GOT3 (cell line): ENCODE measurements around the gene PPP2R2C.

Experiments used
- DNase-seq: peaks from one replicate; lab custom pipeline; 2025; ENCODE audit warnings: mixed read lengths; lab: John Stamatoyannopoulos, UW

The PPP2R2C gene

GRCh38 chr4:6472387-6473263, at the start of gene PPP2R2C:
Gene PPP2R2C, minus strand, starts transcription at chr4:6472614. Its CDS starts 385 bp downstream, at chr4:6472229.
- DNase-seq: no peak

DNA sequence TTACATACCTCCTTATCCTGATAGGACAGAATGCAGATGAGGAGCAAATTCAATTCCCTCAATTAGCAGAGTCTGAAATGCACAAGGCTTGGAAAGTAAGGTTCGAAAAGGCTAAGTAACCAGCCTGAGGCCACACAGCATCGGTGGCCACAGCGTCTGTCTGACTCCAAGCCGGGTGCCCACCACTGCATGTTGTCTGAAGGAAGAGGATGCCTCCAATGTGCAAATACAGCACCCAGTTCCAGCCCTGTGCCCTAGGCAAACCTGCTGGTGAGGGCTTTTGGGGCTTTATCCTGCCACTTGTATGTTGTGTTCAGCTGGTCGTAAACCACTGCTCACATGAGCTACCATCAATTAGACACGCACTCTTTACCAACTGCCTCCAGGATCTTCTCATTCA, 48.6 kb upstream of the PPP2R2C start:
- no peak for DNase-seq

DNA sequence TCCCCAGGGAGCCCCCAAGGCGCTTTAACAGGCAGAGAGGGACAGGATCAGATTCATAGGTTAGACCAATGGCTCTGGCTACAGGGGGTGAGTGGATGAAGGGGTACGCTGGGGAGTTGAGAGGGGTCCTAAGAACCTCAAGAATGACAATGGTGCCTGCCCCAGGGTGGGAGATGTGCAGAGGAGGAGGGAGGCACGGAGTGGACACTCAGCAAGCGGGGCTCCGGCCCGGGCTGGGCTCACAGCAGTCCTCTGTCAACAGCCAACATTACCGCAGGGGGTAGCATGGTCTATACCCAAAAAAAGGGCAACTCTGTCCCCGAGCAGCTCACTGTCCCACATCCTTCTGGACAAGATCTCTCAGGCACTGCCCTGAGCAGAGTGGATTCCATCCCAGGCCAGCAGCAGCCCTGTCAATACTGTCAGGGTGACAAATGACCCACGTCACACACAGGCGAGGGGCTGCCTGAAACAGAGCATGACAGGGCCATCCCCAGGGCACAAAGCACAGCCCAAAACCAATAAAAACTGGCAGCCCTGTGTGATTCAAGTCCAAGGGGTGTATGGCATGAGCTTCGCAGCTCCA, 47.7 kb upstream of the PPP2R2C start:
- DNase-seq: no peak

DNA sequence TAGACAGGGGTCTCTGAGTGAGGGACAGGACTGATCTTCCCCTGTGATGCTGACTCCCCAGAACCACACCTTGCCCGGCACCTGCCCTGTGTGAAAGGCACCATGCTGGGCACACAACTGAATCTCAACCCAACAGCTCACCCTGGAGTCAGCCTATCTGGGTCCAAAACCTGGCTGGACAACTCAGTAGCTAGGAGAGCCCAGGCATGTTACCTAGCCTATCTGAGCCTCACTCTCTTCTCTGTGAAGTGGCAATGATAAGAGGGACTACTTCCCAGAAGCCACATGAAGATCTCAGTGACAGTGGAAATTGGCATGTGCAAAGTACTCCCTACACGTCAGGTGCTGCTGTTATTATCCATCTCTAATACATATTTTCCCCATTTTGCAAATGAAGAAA, 44.8 kb upstream of the PPP2R2C start:
- no peak for DNase-seq

DNA sequence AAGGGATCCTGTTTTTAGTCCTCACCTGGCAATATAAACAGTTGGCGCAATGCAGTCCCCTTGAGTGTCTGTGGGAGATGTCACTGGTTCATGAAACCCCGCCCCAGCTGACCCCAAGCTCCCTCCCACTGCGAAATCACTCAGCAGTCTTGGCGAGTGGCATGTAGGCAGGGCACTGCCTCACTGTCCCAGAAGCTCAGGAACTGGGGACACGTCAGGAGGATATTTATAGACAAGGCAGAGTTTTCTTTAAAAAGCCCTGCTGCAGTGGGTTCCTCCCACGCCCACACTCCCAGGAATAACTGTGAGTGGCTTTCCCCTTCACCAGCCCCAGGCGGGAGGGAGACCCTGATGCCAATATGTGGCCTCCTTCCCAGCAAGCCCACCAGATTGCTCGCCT, 44.3 kb upstream of the PPP2R2C start:
- DNase-seq: no peak

DNA sequence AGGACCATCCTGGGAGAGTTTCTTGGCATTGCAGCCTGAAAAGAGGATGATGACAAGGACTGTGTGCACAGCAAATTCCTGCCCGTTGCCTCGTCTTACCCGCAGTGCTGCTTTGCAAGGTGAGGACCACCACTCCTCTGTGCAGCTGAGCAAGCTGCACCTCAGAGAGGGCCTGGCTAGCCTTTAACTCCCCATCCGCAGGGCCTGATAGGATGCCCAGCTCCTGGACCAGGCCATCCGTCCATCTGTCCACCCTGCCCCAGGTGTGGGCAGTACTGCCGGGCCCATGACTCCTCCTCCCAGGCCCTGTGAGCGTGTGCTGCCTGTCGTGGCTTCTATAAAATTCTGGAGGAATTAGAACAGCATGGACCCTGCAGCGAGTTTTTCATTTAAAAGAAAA, 43.9 kb upstream of the PPP2R2C start:
- no peak for DNase-seq

DNA sequence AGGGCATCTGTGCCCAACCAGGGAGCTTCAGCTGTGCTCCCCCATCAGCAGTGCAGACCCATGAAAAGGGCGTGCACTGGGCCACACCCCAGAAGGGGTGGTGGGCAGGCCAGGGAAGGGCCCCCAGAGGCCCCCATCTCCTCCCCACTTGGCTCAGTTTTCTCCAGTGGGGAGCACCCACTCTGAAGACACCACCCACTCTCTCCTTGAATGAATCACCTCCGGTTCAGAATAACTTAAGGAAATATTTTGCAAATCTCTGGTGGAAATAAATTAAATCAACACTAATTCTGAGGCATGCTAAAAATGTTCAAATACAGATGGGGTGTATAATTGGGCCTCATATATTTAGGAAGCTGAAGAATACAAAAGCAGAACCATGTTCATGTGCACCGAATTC, 41.3 kb upstream of the PPP2R2C start:
- DNase-seq: no peak

- DNase-seq: no peak
Measured at GRCh38 chr4:6509587-6509986, 37.2 kb upstream of the PPP2R2C start.

DNA sequence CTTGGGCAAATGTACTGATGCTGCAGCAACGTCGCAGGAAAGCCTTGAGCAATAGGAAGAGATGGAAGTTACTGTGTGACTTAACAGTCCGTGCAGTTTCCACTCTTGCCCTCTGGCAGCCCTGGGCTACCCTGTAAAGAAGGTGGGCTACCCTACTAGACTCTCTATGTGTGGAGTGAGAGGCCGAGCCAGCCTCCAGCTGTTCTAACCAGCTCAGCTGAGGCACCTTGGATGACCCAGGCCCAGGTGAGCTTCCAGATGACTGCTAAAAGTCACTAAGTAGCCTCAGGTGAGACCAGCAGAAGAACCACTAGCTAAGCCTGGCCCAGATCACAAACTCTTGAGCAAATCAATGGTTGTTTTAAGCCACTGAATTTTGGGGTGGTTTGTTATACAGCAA, 34.9 kb upstream of the PPP2R2C start:
- DNase-seq: no peak

DNA sequence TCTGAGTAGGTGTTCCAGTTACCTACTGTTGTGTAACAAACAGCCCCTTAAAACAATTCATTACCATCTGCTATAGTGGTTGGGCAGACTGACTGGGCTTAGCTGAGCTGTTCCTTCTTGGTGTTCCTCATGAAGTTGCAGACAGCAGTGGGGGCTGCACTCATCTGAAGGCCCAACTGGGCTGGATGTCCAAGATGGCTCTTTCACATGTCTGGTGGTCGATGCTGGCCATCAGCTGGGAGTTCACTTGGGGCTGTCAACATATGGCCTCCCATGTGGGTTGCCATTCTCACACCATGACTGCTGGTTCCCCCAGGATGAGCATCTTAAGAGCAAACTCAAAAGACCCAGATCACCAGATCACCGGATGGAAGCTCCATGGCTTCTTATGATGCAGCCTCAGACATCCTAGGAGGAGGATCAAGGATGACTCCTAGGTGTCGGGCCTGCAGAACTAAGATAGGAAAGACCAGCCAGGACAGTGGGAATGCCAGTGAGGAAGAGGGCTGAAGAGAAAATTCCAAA, 34.3 kb upstream of the PPP2R2C start:
- DNase-seq: no peak

- DNase-seq: no peak
Measured at GRCh38 chr4:6504900-6505496, 32.6 kb upstream of the PPP2R2C start.

DNA sequence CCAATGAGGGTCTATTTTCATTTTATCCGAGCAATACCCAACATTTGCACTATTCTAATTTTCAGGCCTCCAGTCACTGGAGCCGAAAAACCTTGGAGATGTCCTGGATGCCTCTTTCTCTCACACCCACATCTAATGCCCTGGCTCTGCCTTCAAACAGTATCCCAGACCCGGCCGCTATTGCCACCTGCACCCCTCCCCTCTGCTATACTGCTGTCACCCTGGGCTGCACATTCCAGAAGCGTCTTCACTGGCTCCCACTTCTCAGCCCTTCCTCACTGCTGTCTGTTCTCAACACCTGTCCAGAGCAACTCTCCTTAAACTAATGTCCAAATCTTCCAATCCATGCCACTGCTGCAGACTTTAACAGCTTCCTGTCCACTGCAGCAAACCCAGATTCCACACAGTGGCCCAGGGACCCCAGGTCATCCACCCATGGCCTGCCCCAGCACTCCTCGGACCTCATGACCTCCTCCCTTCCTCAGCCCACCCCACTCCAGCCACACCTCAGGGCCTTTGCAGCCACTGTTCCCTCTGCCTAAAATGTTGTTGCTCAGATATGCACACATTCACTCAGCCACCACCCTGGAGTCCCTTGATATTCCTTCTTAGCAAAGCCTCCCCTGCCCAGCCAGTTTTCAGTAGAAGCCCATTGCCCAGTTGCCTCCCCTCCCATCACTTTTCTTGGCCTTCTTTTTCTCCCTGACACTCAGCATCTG, 30.5 kb upstream of the PPP2R2C start:
- no peak for DNase-seq

DNA sequence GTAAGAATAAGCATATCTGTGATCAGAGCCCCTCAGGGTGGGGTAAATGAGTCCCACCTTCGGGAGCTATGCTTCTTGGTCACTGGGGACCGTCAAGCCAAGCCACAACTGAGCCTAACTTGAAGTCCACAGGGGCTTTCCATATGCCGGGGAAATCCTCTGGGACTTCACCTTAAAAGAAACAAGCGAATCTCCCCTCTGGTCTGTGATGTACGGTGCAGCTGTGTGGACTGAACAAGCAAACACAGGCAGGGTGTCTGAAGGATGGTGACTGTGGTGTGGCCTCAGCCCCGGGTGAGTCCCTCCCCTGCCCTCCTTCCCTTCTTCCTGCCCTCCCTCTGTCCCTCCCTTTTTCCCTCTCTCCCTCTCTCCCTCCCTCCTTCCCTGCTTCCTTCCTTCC, 29.7 kb upstream of the PPP2R2C start:
- no peak for DNase-seq

GRCh38 chr4:6501171-6501570, 28.8 kb upstream of the PPP2R2C start:
- no peak for DNase-seq

DNA sequence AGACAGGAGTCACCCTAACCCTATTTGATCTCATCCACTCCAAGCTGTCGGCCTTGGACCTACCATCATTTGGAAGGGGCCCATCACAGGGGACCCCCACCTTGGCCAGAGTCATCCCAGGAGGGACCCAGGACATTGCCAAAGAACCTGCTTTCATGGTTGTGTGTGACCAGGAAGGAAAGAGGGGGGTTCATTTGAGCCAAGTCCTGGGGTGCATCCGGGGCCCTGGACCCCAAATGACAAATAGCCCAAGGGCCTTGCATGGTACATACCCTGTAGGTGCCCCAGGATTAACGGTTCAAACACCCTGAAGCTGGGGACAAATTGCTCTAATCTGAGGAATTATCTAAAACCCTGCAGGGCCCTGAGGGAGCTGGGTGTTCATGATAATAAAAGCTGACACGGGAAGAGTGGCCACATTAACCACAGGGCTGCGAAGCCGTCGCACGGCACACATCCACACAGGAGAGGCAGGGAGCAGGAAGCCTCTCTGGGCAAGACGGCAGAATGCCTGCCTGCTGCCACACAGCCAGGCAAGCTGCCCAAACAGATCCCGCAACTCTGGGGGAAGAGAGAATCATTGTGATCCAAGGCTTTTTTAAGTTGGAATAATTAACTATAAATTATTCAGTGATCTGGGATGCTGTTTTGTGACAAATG, 28.2 kb upstream of the PPP2R2C start:
- no peak for DNase-seq

- no peak for DNase-seq
Measured at GRCh38 chr4:6499238-6499600, 26.8 kb upstream of the PPP2R2C start.

GRCh38 chr4:6498511-6499237, 26.3 kb upstream of the PPP2R2C start:
- DNase-seq: no peak

GRCh38 chr4:6497796-6498195, 25.4 kb upstream of the PPP2R2C start:
- no peak for DNase-seq

- no peak for DNase-seq
Measured at GRCh38 chr4:6495736-6496135, 23.3 kb upstream of the PPP2R2C start.

DNA sequence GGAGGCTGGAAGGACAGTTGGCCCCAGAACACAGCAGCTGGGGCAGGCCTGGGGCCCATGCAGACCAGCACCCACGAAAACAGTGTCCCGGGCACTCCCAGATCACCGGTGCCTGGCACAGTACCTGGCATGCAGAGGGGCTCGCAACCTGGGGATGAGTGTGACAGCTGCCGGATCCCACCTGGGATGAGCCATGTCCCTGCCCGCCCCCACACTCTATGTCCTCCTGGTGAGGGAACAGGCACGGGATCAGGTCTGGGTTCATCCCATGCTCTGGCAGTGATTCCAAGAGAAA, 22.8 kb upstream of the PPP2R2C start:
- DNase-seq: no peak
